Hepatocyte (in vitro differentiated cells): ENCODE measurements around the gene PIKFYVE.

Experiments used
- EZH2 ChIP-seq: fragments of 200-600 bp; sonication (generic); IDR thresholded peaks from 2 replicates; pipeline ENCODE4 v1.6.1; 2016; ENCODE audit warnings: antibody characterized with exemption, mild to moderate bottlenecking, borderline replicate concordance
- EZH2phosphoT487 ChIP-seq: fragments of 200-600 bp; sonication (generic); IDR thresholded peaks from one replicate; pipeline ENCODE4 v1.6.1; 2018; ENCODE audit warnings: antibody characterized with exemption, mild to moderate bottlenecking, low read depth, moderate library complexity; ENCODE audit not compliant: unreplicated experiment, severe bottlenecking
- TF ChIP-seq, protein P1 (sequence below): fragments of 200-600 bp; sonication (generic); IDR thresholded peaks from 2 replicates; pipeline ENCODE4 v1.5.1; 2016; ENCODE audit warnings: antibody characterized with exemption, mild to moderate bottlenecking; ENCODE audit not compliant: poor library complexity

DNA sequence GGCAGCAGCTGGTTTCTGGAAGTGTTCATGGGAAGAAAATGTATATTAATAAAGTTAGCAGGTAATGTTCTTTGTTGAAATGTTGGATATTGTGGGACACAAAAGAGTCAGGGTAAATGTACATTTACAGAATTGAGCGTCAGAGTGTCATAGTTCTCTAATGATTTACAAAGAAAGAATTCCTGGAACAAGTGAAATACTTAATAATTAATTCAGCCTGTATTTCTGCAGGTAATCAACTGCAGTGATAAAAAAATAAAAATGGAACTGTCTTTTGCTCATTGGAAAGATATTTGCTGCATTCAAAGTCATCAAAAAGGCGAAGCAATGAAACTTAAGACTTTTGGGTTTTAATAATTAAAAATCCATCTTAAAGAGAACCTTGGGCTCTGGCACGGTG, 113.1 kb downstream of the PIKFYVE start:
- TF ChIP-seq EZH2 (no peak), EZH2phosphoT487 (no peak)
- TF ChIP-seq, protein P1, sequence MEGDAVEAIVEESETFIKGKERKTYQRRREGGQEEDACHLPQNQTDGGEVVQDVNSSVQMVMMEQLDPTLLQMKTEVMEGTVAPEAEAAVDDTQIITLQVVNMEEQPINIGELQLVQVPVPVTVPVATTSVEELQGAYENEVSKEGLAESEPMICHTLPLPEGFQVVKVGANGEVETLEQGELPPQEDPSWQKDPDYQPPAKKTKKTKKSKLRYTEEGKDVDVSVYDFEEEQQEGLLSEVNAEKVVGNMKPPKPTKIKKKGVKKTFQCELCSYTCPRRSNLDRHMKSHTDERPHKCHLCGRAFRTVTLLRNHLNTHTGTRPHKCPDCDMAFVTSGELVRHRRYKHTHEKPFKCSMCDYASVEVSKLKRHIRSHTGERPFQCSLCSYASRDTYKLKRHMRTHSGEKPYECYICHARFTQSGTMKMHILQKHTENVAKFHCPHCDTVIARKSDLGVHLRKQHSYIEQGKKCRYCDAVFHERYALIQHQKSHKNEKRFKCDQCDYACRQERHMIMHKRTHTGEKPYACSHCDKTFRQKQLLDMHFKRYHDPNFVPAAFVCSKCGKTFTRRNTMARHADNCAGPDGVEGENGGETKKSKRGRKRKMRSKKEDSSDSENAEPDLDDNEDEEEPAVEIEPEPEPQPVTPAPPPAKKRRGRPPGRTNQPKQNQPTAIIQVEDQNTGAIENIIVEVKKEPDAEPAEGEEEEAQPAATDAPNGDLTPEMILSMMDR, result no peak
